ENCODE measurements around the gene TEX2. TPM values are rescaled to one million over a fixed set of nuclear protein-coding genes. Genes with fewer than 3 reads are reported as not detected.

TEX2 gene
- total RNA-seq, 1 experiment from 2014 or later: 20.2 TPM

DNA sequence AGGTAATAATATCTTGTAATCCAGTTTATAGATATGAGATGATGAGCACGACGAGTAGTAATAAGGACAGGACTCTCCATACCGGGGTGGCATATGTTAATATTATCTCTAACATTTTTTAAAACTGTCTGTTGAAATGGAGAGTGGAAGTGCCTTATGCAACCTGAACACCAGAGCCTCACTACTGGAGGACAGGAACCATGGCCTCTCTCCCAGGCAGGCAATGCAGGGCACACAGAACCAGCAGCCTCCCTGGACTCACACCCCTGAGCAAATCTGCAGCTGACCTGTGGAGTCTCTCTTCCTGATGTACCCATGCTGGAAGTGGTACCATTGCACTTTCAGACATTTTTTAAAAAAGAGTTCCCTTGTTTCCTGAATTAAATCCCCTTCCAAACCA is 78.0 kb downstream of the TEX2 start:
- ChIA-PET POLR2A (no interaction called here), CTCF (no interaction called here)
- Mint-ChIP-seq H3K4me1 (ENCODE audit: low read depth, unreplicated experiment) (peaks cover 21% of the 10 kb centered on the region), H3K36me3 (ENCODE audit: insufficient read depth, unreplicated experiment) (peaks cover 8% of the 10 kb centered on the region), H3K27ac (ENCODE audit: unreplicated experiment) (peak overlapping the region; percentile 86), H3K4me3 (ENCODE audit: unreplicated experiment) (no peak overlapping the region), H3K27me3 (ENCODE audit: insufficient read depth, unreplicated experiment) (no peaks in the 10 kb centered on the region), H3K9me3 (ENCODE audit: unreplicated experiment) (no peaks in the 10 kb centered on the region)
- BruUV-seq (replicated peaks): no TSS peak
- TF ChIP-seq, protein P1, sequence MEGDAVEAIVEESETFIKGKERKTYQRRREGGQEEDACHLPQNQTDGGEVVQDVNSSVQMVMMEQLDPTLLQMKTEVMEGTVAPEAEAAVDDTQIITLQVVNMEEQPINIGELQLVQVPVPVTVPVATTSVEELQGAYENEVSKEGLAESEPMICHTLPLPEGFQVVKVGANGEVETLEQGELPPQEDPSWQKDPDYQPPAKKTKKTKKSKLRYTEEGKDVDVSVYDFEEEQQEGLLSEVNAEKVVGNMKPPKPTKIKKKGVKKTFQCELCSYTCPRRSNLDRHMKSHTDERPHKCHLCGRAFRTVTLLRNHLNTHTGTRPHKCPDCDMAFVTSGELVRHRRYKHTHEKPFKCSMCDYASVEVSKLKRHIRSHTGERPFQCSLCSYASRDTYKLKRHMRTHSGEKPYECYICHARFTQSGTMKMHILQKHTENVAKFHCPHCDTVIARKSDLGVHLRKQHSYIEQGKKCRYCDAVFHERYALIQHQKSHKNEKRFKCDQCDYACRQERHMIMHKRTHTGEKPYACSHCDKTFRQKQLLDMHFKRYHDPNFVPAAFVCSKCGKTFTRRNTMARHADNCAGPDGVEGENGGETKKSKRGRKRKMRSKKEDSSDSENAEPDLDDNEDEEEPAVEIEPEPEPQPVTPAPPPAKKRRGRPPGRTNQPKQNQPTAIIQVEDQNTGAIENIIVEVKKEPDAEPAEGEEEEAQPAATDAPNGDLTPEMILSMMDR (IDR thresholded peaks at IDR 0.05; ENCODE audit: insufficient read depth in 1 of 2, low read depth in 1 of 2, low read length in 1 of 2, severe bottlenecking in 1 of 2, unreplicated experiment in 1 of 2): no peak
- intact Hi-C loops (cut with micrococcal nuclease; ENCODE audit: unreplicated experiment): no loop called here
- DNase-seq: no peak
- H3K27me3 ChIP-seq (replicated peaks; ENCODE audit: control insufficient read depth, insufficient read depth, low read length): no peaks in the 10 kb centered on the region
- peaks cover 25% of the 10 kb centered on the region for H3K4me1 ChIP-seq
- H3K9me3 ChIP-seq: no peaks in the 10 kb centered on the region
- H3K4me3 ChIP-seq (ENCODE audit: low read depth, low read length): no peak overlapping the region
- H3K36me3 ChIP-seq (ENCODE audit: control insufficient read depth, insufficient read depth, low read length): no peaks in the 10 kb centered on the region

DNA sequence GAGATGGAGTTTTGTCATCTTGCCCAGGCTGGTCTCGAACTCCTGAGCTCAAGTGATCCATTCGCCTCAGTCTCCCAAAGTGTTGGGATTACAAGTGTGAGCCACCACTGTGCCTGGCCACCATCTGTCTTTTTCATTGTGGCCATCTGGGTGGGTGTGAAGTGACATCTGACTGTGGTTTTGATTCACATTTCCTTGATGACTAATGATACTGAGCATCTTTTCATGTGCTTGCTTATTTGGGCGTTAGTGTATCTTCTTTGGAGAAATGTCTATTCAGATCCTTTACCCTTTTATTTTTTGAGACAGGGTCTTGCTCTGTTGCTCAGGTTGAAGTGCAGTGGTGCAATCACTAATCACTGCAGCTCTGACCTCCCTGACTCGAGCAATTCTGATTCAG is 79.2 kb downstream of the TEX2 start:
- Mint-ChIP-seq H3K27me3 (ENCODE audit: insufficient read depth, unreplicated experiment) (no peaks in the 10 kb centered on the region), H3K4me1 (ENCODE audit: low read depth, unreplicated experiment) (peaks cover 21% of the 10 kb centered on the region), H3K27ac (ENCODE audit: unreplicated experiment) (no peak overlapping the region), H3K4me3 (ENCODE audit: unreplicated experiment) (no peak overlapping the region), H3K36me3 (ENCODE audit: insufficient read depth, unreplicated experiment) (peaks cover 8% of the 10 kb centered on the region), H3K9me3 (ENCODE audit: unreplicated experiment) (no peaks in the 10 kb centered on the region)
- ChIA-PET POLR2A (no interaction called here), CTCF (no interaction called here)
- Histone ChIP-seq H3K9me3 (no peaks in the 10 kb centered on the region), H3K36me3 (ENCODE audit: control insufficient read depth, insufficient read depth, low read length) (no peaks in the 10 kb centered on the region), H3K4me1 (peaks cover 25% of the 10 kb centered on the region), H3K27me3 (replicated peaks; ENCODE audit: control insufficient read depth, insufficient read depth, low read length) (no peaks in the 10 kb centered on the region), H3K4me3 (ENCODE audit: low read depth, low read length) (no peak overlapping the region)
- intact Hi-C loops (cut with micrococcal nuclease; ENCODE audit: unreplicated experiment): no loop called here
- TF ChIP-seq, protein P1 (IDR thresholded peaks at IDR 0.05; ENCODE audit: insufficient read depth in 1 of 2, low read depth in 1 of 2, low read length in 1 of 2, severe bottlenecking in 1 of 2, unreplicated experiment in 1 of 2): no peak
- BruUV-seq (replicated peaks): no TSS peak
- no peak for DNase-seq

DNA sequence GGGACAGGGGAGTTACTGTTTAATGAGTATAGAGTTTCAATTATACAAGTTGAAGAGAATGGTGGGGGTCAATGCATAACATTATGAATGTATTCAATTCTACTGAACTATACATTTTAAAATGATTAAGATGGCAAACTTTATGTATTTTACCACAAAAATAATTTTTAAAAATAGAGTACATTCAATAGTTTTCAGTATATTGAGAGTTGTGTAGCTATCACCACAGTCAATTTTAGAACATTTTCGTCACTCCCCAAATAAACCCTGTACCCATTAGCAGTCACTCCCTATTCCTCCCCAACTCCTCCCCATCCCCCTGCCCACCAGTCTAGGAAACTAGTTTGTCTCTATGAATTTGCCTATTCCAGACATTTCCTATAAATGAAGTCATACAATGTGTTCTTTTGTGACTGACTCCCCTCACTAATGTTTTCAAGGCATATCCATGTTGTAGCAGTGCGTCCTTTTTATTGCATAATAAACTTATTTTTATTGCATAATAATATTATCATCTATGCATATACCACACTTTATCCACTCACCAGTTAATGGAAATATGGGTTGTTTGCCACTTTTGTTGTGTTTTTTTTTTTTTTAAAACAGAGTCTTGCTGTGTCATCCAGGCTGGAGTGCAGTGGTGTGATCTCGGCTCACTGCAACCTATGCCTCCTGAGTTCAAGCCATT is 80.6 kb downstream of the TEX2 start:
- Mint-ChIP-seq H3K9me3 (ENCODE audit: unreplicated experiment) (no peaks in the 10 kb centered on the region), H3K27me3 (ENCODE audit: insufficient read depth, unreplicated experiment) (no peaks in the 10 kb centered on the region), H3K36me3 (ENCODE audit: insufficient read depth, unreplicated experiment) (peaks cover 6% of the 10 kb centered on the region), H3K27ac (ENCODE audit: unreplicated experiment) (no peak overlapping the region), H3K4me3 (ENCODE audit: unreplicated experiment) (no peak overlapping the region), H3K4me1 (ENCODE audit: low read depth, unreplicated experiment) (peaks cover 24% of the 10 kb centered on the region)
- H3K9me3 ChIP-seq: no peaks in the 10 kb centered on the region
- ChIA-PET CTCF (no interaction called here), POLR2A (no interaction called here)
- no peaks in the 10 kb centered on the region for H3K27me3 ChIP-seq (replicated peaks; ENCODE audit: control insufficient read depth, insufficient read depth, low read length)
- BruUV-seq (replicated peaks): no TSS peak
- no peak overlapping the region for H3K4me3 ChIP-seq (ENCODE audit: low read depth, low read length)
- intact Hi-C loops (cut with micrococcal nuclease; ENCODE audit: unreplicated experiment): no loop called here
- H3K4me1 ChIP-seq: peaks cover 30% of the 10 kb centered on the region
- TF ChIP-seq, protein P1 (IDR thresholded peaks at IDR 0.05; ENCODE audit: insufficient read depth in 1 of 2, low read depth in 1 of 2, low read length in 1 of 2, severe bottlenecking in 1 of 2, unreplicated experiment in 1 of 2): no peak
- no peak for DNase-seq
- no peaks in the 10 kb centered on the region for H3K36me3 ChIP-seq (ENCODE audit: control insufficient read depth, insufficient read depth, low read length)
